OCI-M2 (cell line): Measurements from ENCODE around the gene SLC13A4.
"Not testable (repeated sequence)": the region's sequence is repeated elsewhere in the genome, so short reads cannot be mapped to it uniquely, and the experiment has no call there.

Experiments used
- DNase-seq: peaks from one replicate; lab custom pipeline; 2025; ENCODE audit not compliant: unreplicated experiment; lab: John Stamatoyannopoulos, UW

SLC13A4 gene

GRCh38 chr7:135753616-135754413 is 25.8 kb upstream of the SLC13A4 start:
- DNase-seq = no peak

- DNase-seq = no peak
Measured at GRCh38 chr7:135748770-135749169, 20.8 kb upstream of the SLC13A4 start, which contains the start of gene FAM180A. TSS of gene FAM180A (minus strand) at chr7:135748813. CDS start at chr7:135748580, 233 bp downstream.

DNA sequence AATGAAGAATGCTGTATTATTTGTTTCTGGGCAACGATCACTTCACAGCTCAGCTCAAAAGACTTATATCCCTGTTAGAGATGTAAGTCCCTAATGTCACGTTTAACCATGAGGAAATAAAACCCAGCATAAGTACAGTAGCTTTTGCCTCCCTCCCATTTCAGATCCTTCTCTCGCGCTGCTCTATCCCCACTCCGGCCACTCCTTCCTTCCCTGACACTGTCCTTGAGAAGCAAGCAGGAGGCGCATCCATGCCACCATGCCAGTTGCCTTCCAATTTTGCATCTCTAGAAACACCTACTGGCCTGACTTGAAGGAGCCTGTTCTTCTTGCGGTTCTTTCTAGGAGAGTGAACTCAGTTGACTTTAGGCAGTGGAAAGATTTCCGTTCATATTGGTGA is 19.4 kb upstream of the SLC13A4 start:
- DNase-seq = no peak

DNA sequence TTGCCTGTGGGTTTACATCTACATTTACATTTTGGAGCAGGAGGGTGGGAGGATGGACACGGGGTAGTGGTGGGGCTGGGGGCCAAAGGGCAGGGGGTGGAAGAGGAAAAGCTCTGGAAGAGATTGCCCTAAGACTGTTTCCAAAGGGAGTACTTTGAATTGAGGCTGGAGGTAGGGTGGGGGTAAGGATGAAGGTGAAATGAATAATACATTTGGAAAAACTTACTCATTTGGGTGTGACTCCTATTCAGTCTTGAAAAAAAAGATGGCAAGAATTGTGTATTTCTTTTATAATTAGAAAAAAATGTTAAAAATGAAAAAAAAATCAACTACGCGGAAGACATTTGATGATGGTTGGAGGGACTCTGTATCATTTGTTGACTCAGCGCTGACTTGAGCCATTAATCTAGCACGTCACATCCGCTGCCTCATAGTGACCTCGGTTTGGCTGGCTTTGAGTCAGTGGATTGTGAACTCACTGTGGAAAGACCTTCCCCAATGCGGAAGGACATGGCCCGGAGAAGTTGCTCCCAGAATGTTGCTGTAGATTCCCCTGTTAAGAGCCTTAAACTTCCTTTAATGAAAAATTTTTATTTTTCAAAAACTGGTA is 17.8 kb upstream of the SLC13A4 start:
- DNase-seq = no peak

- DNase-seq = no peak
Measured at GRCh38 chr7:135744938-135745702, 17.1 kb upstream of the SLC13A4 start.

DNA sequence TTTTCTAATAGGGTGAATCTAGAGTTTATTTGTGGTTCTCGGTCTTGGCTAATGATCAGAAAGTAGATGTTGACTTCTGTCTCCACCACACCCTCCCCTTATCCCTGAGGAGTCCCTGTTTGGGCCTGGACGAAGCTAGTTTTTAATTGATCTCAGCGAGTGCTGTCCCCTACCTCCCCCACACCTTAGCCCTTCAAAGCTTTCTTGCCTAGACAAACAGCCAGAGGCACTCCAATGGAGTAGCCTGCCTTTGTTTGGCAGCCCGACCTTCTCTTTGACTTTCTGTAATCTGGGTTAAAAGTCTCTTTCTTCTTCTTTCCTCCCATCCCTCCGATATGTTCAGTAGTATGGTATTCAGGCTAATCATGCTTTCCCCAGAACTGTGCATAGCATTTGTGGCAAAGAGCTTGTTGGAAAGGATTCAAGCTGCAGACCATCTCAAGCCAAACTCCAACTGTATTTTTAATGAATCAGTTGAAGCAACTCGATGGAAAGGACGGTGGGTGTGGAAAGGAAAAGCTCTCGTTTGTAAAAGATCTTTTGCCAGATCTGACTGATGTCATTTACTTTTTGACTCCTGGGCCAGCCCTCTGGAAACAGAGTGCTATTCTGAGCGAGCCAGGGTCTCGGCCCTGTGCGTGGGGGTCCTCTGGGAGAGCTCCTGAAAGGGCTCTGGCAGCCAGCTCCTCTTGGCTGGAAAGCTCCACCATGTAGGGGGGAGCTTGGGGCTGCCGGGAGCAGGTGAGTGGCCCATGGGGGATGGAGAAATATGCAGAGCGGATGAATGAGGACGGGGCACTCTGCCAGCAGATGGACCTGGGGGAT is 16.1 kb upstream of the SLC13A4 start:
- no peak for DNase-seq

GRCh38 chr7:135742371-135742770 is 14.4 kb upstream of the SLC13A4 start:
- no peak for DNase-seq

DNA sequence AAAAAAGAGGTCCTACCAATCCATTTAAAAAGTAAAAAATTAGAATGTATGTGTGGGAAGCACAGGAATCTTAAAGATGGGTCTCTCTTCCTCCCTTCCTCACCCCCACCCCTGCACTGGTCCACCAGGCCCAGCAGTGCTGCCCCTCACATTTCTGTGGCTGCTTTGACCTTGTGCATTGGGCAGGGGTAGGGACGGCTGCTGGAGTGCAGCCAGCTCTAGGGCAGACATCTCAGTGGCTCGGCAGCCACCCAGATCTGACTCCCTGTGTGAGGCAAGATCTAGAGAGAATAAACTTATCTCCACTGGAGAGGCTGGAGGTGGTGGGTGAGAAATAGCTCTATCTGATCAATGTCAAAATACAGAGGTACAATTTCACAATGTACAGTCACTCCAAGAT is 13.9 kb upstream of the SLC13A4 start:
- no peak for DNase-seq

- DNase-seq = no peak
Measured at GRCh38 chr7:135740889-135741288, 12.9 kb upstream of the SLC13A4 start.

GRCh38 chr7:135737306-135737647 is 9.3 kb upstream of the SLC13A4 start:
- not testable (repeated sequence) for DNase-seq

DNA sequence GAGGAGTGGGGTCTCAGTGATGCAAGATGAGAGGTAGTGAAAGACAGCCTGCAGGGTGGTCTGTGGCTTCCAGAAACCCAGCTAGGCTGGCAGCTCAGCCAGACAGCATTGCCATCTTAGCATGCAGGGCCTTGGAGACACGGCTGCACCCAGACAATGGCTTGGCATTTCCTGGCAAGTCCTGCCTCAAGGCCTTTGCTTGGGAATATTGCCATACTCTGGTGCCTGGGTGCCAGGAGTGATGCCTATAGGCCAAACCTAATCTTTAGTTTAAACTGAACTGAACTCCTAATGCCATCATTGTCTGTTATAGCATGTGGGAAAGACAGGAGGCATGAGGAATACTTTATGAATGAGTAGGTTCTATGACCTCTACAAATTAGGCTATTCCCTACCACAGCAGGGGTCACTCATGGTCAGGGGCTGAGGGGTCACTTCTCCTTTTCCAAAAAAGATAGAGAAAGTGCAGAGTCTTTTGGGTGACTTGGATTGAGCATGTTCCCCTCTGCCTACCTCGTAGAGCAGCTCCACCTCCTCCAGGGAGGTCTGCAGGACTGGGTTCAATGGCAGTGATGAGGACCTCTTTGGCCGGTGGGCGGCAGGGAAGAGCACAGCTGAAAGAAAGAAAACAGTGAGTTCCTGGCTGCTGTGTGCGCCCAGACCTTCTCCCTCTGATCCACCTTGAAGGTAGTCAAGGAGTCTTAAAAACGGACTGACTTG is 8.8 kb upstream of the SLC13A4 start:
- no peak for DNase-seq

GRCh38 chr7:135734343-135734689 is 6.3 kb upstream of the SLC13A4 start:
- DNase-seq = no peak

- no peak for DNase-seq
Measured at GRCh38 chr7:135733603-135734342, 5.8 kb upstream of the SLC13A4 start.

- no peak for DNase-seq
Measured at GRCh38 chr7:135731131-135731530, 3.1 kb upstream of the SLC13A4 start.

DNA sequence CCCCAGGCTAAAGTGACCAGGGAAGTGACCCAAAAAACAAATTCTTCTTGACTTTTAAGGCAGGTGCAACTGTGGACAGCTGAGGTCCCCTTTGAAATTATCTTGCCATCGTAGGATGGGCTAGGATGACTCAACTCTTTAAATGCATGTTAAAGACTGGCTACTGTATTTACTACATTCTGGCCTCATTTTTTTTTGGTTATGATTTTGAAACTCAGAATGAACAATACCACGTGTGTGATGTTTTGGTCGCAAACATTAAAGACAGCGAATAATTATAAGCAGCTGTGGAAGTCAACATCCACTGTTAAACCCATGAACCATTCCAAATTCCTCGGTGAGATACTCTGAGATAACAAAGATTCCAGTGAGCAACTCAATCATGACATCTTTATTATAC is 1.2 kb upstream of the SLC13A4 start:
- no peak for DNase-seq

DNA sequence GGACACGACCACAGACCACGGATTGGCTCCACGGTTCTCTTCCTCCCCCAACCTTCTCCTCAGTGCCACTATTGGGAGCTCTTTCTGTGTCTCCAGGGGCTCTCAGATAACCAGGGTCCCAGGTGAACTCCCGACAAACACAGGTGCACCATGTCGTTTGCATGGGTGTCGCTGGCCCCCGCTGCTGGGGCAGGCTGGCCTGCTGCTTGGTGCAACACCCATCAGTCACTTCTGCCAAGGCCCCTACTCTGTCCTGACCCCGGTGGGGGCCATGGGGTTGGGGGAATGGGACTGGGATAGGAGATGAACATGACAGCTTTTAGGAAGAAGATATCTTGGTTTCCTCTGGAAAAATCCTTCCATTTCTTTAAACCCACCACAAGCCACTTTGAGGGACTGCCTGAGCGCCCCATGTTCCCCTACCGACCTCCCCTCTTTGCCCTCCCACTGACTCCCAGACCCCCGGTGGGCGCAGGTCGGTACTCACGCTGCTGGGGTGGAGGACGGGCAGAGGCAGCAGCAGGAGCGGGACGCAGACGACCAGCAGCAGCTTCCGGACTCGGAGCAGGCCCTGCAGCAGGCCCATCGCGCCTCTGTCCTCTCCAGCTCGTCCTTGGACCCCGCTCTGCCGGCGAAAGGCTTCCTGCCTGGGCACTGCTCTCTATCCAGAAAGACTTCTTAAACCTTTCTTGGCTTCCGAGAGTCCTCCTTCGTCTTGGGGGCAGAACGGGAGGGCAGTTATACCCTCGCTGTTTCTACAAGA is 894 bp downstream of the SLC13A4 start:
- no peak for DNase-seq

GRCh38 chr7:135726276-135726788 is 1.7 kb downstream of the SLC13A4 start:
- no peak for DNase-seq

- DNase-seq = no peak
Measured at GRCh38 chr7:135723411-135723810, 4.6 kb downstream of the SLC13A4 start.
